Ammon's horn (tissue), 1 donor: ENCODE data around the gene ARHGEF10L.

Experiments used
- DNase-seq: peaks from one replicate; pipeline ENCODE4 v3.0.0-alpha.2; 2016; ENCODE audit warnings: low spot score

Gene ARHGEF10L

GRCh38 chr1:17588048-17588871 lies 48.8 kb downstream of the ARHGEF10L start:
- no peak for DNase-seq

- DNase-seq, result no peak
These were observed 52.4 kb downstream of the ARHGEF10L start for GRCh38 chr1:17591814-17592430.

- DNase-seq, result no peak
These were observed 54.5 kb downstream of the ARHGEF10L start for GRCh38 chr1:17594026-17594425.

GRCh38 chr1:17594690-17595601 lies 55.4 kb downstream of the ARHGEF10L start:
- no peak for DNase-seq

GRCh38 chr1:17595602-17595925 lies 56.1 kb downstream of the ARHGEF10L start:
- no peak for DNase-seq

GRCh38 chr1:17596186-17596585 lies 56.7 kb downstream of the ARHGEF10L start:
- DNase-seq, result no peak

- DNase-seq, result no peak
These were observed 57.4 kb downstream of the ARHGEF10L start for GRCh38 chr1:17596651-17597509.

- DNase-seq, result no peak
These were observed 58.2 kb downstream of the ARHGEF10L start for GRCh38 chr1:17597651-17598050.

GRCh38 chr1:17598251-17598650 lies 58.8 kb downstream of the ARHGEF10L start:
- no peak for DNase-seq

GRCh38 chr1:17599291-17599953 lies 59.9 kb downstream of the ARHGEF10L start:
- no peak for DNase-seq

- no peak for DNase-seq
These were observed 60.4 kb downstream of the ARHGEF10L start for GRCh38 chr1:17599954-17600300.

GRCh38 chr1:17600321-17600720 lies 60.8 kb downstream of the ARHGEF10L start:
- peak; percentile 52 for DNase-seq

- DNase-seq, result no peak
These were observed 62.3 kb downstream of the ARHGEF10L start for GRCh38 chr1:17601643-17602382.

GRCh38 chr1:17603091-17603841 lies 63.8 kb downstream of the ARHGEF10L start:
- DNase-seq, result no peak

- DNase-seq, result no peak
These were observed 66.3 kb downstream of the ARHGEF10L start for GRCh38 chr1:17605582-17606344.

- peak; percentile 79 for DNase-seq
These were observed 67.4 kb downstream of the ARHGEF10L start for GRCh38 chr1:17606826-17607440.

GRCh38 chr1:17607644-17608581 lies 68.4 kb downstream of the ARHGEF10L start:
- DNase-seq, result no peak
